HG02642 (cell line): ENCODE data around the gene ABL1.
A peak's percentile ranks its signal among the peaks of the same experiment; 100 is the strongest.

Experiments used
- ATAC-seq: cut with Tn5 transposase; IDR thresholded peaks from one replicate; pipeline ENCODE4 v1.9.1; 2021; ENCODE audit warnings: mild to moderate bottlenecking; ENCODE audit not compliant: unreplicated experiment, poor library complexity

ABL1 gene

DNA sequence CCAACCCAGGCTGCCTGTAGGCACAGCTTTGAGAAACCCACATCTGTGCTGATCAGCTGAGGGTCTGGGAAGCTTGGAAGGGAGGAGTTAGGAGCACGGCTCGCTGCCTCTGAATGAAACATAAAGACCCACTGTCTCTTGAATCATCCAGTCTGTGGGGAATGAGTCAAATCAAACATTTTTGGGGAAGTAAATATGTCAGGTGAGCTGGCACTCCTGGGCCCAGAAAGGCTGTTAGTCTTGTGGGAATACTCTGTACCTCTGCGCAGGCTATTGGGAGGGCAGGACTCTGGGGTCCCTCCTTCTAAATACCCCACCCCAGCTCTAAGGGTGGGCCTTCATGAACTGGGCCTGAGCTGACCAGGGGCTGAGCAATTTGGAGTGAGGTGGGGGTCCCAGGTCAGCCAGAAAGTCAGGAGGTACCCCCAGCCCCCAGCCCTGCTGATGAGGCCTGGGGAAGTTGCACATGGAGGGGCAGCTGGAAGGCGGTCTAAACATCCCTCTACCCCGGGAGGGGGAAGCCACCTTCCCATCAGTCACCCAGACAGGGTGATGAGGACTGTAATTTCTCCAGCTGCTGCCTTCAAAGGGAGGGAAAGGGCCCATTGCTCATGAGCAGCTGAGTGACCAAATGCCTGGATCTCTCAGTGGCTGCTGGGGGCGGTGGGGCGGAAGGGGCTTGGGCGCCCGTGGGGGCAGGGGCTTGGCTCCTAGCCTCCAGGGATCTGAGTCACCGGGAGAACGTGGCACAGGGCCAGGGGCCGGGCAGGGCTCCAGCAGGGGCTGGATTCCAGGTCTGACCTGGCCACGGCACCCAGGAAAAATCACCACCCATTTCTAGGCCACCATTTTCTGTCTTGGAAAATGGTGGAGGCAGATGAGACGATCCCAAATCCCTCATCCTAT lies 93.2 kb downstream of the ABL1 start:
- ATAC-seq: no peak

GRCh38 chr9:130929571-130930038 lies 94.6 kb downstream of the ABL1 start:
- ATAC-seq: no peak

DNA sequence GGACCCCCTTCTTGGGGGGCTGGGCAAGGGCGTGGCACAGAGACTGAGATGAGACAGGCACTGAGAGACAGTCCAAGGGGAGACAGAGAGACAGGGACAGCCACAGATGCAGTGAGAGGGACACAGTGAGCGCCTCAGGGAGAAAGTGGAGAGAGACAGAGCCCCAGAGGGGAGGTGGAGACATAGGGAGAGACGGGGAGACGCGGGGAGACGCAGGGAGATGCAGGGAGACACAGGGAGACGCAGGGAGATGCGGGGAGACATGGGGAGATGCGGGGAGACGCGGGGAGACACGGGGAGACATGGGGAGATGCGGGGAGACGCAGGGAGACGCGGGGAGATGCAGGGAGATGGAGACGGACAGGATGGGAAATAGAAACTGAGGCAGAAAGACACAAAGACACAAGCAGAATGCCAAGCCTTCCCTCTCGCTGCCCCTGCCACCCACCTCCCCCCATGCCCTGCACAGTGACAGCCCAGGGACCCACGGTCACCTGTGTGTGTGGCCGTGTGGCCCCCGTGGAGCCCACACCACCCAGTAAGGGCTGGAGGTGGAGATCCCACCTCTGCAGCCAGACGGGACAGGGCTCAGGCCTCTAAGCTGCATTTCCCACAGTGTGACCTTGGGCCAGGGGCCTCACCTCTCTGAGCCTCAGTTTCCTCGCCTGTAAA lies 95.2 kb downstream of the ABL1 start:
- ATAC-seq: no peak

DNA sequence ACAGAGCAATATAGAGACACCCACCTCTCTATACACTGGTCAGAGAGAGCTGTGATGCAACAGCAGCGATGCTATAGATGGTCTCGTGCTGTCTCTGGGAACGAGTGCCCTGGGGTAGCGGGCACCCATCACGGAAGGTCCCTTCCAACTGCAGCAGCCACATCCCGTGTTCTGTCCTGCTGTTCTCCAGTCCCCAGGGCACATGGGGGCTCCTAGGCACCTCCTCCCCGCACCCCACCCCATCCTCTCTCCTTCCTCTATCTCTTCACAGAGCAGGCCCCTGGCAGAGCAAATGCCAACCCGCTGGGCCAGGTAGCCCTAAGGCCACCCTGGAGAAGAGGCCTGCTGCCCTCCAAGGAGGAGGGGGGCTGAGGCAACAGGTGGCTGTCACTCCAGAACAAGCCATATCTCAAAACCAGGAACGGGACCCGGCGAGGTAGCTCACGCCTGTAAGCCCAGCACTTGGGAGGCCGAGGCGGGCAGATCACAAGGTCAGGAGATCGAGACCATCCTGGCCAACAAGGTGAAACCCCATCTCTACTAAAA lies 95.8 kb downstream of the ABL1 start:
- no peak for ATAC-seq

DNA sequence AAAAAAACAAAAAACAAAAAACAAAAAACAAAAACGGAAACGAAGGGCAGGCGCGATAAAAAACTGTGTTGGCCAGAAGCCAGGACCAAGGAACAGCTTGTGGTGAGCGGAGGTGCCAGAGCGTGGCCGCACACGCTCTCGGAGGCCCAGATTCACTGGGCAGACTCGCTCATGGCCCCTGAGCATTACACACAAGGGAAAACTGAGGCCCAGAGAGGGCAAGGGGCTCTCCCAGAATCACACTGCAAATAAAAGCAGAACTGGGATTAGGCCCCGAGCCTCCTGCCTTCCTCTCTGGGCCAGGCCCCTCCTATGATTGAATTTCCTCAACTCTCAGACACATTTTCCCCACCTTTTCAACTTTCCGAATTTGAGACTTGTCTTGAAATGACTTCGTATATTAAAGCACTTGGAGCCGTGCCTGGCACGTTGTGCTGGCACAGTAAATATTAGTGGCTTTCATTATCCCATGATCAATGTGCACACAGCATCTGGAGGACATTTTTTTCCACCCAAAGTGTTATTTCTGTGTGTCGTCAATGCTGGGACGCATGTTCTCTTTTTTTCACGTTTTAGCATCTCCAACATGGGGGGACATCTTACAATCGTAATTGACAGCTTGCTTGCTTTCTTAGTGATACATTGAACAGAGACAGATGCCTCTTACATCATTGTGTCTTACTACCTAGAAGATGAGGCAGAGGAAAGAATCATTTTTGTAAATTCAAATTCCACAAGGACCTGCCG lies 96.6 kb downstream of the ABL1 start:
- peak; percentile 40 for ATAC-seq

DNA sequence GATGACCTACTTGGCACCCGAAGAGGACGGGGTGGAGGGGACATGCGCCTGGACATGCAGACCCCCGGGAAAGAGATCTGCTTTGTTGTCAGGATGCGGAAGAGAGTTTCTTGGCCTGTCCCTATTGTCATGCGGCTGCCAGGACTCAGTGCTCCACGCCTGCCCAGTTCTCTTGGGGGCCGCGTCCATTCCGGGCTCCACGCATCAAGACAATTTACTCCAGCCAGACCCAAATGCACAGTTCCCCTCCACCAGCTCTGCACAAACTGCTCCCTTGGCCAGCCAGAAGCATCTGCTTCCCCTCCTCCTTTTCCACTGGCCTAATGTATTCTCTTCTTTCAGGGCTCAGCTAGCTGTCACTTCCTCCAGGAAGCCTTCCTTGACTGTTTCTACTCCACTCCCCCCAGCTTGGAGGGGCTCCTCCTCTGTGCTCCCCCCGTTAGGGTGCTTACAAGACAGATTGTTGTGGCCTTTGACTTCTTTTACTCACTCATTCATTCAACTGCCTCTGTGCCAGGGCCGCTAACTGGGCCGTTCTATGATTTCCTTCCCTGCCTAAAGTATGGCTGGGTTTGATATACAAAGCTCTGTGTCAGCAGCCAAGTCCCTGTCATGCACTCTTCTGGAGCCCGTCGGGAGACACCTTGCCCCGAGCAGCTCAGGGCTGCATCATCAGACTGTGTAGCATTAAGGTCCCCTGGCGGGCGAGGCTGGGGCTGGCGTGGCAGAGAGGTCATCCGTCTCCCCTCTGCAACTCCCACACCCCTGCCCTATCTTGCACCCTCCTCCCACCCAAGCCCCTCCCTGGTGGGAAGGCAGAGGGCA lies 97.4 kb downstream of the ABL1 start:
- no peak for ATAC-seq

- no peak for ATAC-seq
Measured at GRCh38 chr9:130933114-130934046, 98.3 kb downstream of the ABL1 start.

- ATAC-seq: no peak
Measured at GRCh38 chr9:130934246-130934645, 99.2 kb downstream of the ABL1 start.

DNA sequence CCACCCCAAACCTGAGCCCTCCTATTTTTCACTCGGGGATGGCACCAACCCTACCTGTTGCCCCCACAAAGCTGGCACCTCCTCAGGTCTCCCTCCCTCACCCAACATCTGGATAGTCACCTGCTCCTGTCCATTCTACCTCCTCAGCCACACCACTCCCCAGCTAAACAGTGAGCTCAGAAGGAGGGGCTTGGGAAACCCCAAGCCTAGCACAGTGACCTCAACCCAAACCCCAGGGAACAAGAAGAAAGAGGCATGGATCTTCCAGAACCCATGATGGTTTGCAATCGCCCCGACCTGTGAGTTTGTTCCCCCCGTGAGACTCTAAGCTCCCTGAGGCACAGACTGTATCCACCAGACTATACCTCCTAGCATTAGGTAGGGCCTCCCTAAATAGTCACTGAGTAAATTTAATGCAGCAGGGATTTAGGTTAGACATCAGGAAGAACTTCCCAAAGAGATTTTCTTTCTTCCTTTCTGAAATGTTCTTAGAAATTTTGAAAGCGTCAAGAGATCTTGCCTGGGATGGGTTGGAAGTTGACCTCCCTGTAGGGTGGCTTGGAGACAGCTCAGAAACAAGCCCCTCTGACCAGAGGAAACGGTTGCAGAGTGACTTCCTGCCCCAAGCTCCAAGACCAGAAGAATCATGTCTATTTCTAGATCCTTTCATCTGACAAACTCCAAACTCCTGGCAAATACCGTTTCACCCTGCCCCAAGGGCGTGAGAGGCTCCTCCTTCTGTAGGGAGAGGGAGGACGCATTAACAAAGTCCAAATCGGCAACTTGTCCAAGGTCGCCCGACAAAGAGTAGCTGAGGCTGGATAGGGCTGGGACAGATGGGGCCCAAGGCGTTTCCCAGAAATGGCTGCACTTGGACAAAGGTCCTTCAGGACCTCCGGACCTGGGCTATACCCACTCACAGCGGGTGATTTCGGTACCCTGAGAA lies 99.9 kb downstream of the ABL1 start:
- no peak for ATAC-seq

DNA sequence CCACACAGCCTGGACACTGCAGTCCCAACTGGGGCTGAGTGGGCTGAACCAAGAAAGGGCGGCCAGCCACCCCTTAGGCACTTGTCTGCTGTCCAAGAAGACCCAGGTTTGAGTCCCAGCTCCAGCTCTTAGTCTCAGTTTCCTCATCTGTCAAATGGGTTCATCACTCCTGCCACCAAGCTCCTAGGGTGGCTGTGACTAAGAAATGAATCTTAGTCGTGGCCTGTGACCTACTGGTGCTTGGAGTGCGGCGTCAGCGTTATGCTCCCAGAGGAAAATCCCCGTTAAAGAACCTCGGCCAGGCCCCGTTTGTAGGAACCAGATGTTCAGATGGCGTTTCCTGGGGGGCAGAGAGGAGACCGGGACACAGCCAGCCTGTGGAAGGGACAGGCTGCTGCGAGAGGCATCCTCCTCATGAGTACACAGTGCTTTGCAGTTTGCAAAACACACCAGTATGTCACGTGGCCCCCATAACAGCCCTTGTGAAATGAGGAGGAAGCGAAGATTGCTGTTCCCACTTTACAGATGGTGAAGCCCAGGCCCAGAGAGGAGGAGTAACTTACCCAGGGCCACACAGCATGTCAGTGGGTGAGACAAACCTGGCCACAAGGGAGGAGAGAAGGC lies 100.7 kb downstream of the ABL1 start:
- ATAC-seq: no peak

DNA sequence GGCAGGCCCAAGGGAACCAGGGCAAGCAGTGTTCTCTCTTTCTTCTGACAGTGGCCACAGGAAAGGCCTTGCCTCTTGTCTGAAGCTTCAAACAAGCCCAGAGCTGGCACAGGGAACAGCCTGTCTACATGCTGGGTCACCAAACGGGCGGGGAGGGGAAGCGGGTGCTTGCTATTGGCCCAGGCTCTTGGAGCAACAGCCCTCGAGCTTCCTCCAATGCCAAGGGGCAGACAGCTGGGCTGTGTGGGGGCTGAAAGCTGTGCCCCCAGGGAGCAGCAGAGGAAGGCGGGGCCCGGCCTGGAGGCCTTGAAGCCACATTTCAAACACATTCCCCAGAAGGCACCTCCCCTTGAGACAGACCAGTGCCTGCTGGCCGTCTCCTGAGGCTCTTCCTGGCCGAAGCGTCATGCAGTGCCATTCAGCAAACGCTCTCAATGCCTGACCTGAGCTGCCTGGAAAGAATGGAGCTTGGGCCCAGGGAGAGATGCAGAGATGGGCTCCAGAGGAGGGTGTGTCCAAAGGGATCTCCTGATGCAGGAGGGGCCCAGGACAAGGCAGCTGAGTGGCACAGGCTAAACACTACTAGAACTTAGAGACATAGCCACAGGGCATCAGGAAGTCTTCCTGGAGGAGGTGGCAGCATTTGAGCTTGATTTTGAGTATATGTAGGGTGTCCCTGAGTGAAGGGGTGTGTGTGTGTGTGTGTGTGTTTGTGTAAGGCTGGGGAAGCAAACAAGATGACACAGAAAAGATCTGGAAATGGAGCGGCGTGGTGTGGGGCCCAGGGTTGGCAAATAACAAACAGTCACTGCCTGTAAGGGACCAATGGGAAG lies 101.4 kb downstream of the ABL1 start:
- no peak for ATAC-seq
